ENCODE results near the gene PIWIL4. TPM values are rescaled to one million over a fixed set of nuclear protein-coding genes. Genes with fewer than 3 reads are reported as not detected.
"Not testable (repeated sequence)": the region's sequence is repeated elsewhere in the genome, so short reads cannot be mapped to it uniquely, and the experiment has no call there.

Gene PIWIL4
- polyA plus RNA-seq, 2 donors: 0.88 to 1.8 TPM

- Histone ChIP-seq H3K9me3 (ENCODE audit: control insufficient read depth in 2 of 2, insufficient read depth in 1 of 2, low read depth in 1 of 2, low read length in 1 of 2) (no peaks in the 10 kb centered on the region), H3K4me3 (ENCODE audit: low read depth in 1 of 2, low read length in 2 of 2) (no peak overlapping the region), H3K36me3 (ENCODE audit: control insufficient read depth in 2 of 2, insufficient read depth in 2 of 2, low read length in 1 of 2) (no peaks in the 10 kb centered on the region), H3K27me3 (ENCODE audit: control insufficient read depth in 1 of 2, insufficient read depth in 2 of 2, low read length in 2 of 2) (no peaks in the 10 kb centered on the region), H3K27ac (ENCODE audit: low read depth in 2 of 2, low read length in 1 of 2) (peak overlapping the region in 1 of 2 donors; percentile 22), H3K4me1 (ENCODE audit: control insufficient read depth in 2 of 2, insufficient read depth in 2 of 2, low read length in 1 of 2) (peaks cover 0 to 2% of the 10 kb centered on the region in 2 donors)
- 54% methylated on average over 4 of the region's 4 CpGs for WGBS, 2 donors
Measured at GRCh38 chr11:94638902-94639373, 71.8 kb downstream of the PIWIL4 start.

DNA sequence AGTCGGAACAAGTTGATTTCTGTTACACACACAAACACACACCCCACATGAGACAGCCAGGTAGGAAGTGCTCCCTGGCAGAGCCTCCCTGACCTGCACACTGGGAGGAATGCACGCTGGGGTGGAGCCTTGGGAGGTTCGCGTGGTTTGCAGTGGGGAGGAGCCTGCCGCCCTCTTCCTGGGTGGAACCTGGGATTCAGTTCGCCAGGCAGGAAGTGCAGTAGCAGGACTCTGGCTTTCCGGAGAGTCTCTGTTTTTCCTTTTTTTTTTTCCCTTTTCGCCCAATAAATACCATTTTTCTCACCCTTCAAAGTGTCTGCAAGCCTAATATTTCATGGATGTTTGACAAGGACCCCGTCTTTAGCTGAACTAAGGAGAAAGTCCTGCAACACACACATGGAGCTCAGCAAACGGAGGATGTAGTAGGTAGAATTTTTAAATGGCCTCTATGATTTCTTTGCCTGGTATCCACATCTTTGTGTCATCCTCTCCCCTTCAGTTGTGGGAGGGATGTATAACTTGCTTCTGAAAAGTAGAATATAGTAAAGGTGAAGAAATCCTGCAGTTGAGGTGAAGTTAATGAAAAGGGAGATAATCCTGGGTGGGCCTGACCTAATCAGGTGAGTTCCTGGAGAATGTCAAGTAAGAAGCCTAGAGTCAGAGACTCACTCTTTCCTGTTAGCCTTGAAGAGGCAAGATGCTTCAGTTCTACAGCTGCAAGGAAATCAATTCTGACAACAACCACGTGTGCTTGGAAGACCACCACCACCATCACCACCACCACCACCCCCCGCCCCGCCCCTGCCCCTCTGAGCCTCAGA is 72.9 kb downstream of the PIWIL4 start:
- Histone ChIP-seq H3K9me3 (ENCODE audit: control insufficient read depth in 2 of 2, insufficient read depth in 1 of 2, low read depth in 1 of 2, low read length in 1 of 2) (no peaks in the 10 kb centered on the region), H3K27me3 (ENCODE audit: control insufficient read depth in 1 of 2, insufficient read depth in 2 of 2, low read length in 2 of 2) (no peaks in the 10 kb centered on the region), H3K36me3 (ENCODE audit: control insufficient read depth in 2 of 2, insufficient read depth in 2 of 2, low read length in 1 of 2) (no peaks in the 10 kb centered on the region), H3K4me1 (ENCODE audit: control insufficient read depth in 2 of 2, insufficient read depth in 2 of 2, low read length in 1 of 2) (peaks cover 0 to 2% of the 10 kb centered on the region in 2 donors), H3K27ac (ENCODE audit: low read depth in 2 of 2, low read length in 1 of 2) (no peak overlapping the region), H3K4me3 (ENCODE audit: low read depth in 1 of 2, low read length in 2 of 2) (no peak overlapping the region)
- WGBS, 2 donors: 91 to 92% methylated on average over 13 of the region's 13 CpGs

DNA sequence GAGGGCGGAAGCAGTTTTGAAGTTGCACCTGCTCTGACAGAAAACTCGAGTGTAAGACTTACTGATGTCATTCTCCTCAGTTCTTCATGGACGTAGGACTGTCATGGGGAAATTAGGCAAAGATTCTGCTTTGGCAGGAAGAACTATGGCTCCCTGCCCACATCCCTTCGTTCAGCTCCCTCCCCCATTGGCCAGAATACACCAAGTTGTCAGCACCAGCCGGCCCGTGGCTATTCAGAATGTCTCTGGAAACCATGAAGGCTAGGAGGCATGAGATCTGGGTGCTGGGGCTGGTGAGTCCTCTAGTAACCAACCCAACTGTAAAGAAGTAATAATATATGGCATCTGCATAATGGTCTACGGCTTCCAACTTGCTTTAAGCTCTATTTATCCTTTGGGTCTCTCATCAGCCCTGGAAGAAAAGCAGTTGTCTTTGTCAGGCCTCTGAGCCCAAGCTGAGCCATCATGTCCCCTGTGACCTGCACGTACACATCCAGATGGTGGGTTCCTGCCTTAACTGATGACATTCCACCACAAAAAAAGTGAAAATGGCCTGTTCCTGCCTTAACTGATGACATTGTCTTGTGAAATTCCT is 74.1 kb downstream of the PIWIL4 start:
- Histone ChIP-seq H3K9me3 (ENCODE audit: control insufficient read depth in 2 of 2, insufficient read depth in 1 of 2, low read depth in 1 of 2, low read length in 1 of 2) (no peaks in the 10 kb centered on the region), H3K27ac (ENCODE audit: low read depth in 2 of 2, low read length in 1 of 2) (no peak overlapping the region), H3K4me3 (ENCODE audit: low read depth in 1 of 2, low read length in 2 of 2) (no peak overlapping the region), H3K36me3 (ENCODE audit: control insufficient read depth in 2 of 2, insufficient read depth in 2 of 2, low read length in 1 of 2) (no peaks in the 10 kb centered on the region), H3K27me3 (ENCODE audit: control insufficient read depth in 1 of 2, insufficient read depth in 2 of 2, low read length in 2 of 2) (no peaks in the 10 kb centered on the region), H3K4me1 (ENCODE audit: control insufficient read depth in 2 of 2, insufficient read depth in 2 of 2, low read length in 1 of 2) (peaks cover 0 to 2% of the 10 kb centered on the region in 2 donors)
- 63 to 73% methylated on average over 8 of the region's 8 CpGs for WGBS, 2 donors

DNA sequence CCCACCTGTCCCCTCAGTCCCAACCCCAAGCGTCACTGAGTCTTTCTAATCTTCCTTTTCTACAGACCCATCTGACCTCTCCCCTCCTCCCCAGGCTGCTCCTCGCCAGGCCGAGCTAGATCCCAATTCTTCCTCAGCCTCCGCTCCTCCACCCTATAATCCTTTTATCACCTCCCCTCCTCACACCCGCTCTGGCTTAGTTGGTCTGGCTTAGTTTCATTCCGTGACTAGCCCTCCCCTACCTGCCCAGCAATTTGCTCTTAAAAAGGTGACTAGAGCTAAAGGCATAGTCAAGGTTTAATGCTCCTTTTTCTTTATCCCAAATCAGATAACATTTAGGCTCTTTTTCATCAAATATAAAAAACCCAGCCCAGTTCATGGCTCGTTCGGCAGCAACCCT is 76.0 kb downstream of the PIWIL4 start:
- H3K9me3 ChIP-seq (ENCODE audit: control insufficient read depth in 2 of 2, insufficient read depth in 1 of 2, low read depth in 1 of 2, low read length in 1 of 2); H3K4me1 ChIP-seq (ENCODE audit: control insufficient read depth in 2 of 2, insufficient read depth in 2 of 2, low read length in 1 of 2); H3K36me3 ChIP-seq (ENCODE audit: control insufficient read depth in 2 of 2, insufficient read depth in 2 of 2, low read length in 1 of 2); H3K27ac ChIP-seq (ENCODE audit: low read depth in 2 of 2, low read length in 1 of 2); H3K27me3 ChIP-seq (ENCODE audit: control insufficient read depth in 1 of 2, insufficient read depth in 2 of 2, low read length in 2 of 2); H3K4me3 ChIP-seq (ENCODE audit: low read depth in 1 of 2, low read length in 2 of 2): not testable (repeated sequence)
- WGBS, 2 donors: 88 to 89% methylated on average over 6 to 7 of the region's 8 CpGs

- WGBS, 2 donors: 45 to 51% methylated on average over 3 of the region's 3 CpGs
- no peaks in the 10 kb centered on the region for H3K27me3 ChIP-seq (ENCODE audit: control insufficient read depth in 1 of 2, insufficient read depth in 2 of 2, low read length in 2 of 2)
- no peak overlapping the region for H3K27ac ChIP-seq (ENCODE audit: low read depth in 2 of 2, low read length in 1 of 2)
- H3K36me3 ChIP-seq (ENCODE audit: control insufficient read depth in 2 of 2, insufficient read depth in 2 of 2, low read length in 1 of 2): no peaks in the 10 kb centered on the region
- H3K4me3 ChIP-seq (ENCODE audit: low read depth in 1 of 2, low read length in 2 of 2): no peak overlapping the region
- no peaks in the 10 kb centered on the region for H3K4me1 ChIP-seq (ENCODE audit: control insufficient read depth in 2 of 2, insufficient read depth in 2 of 2, low read length in 1 of 2)
- no peaks in the 10 kb centered on the region for H3K9me3 ChIP-seq (ENCODE audit: control insufficient read depth in 2 of 2, insufficient read depth in 1 of 2, low read depth in 1 of 2, low read length in 1 of 2)
Measured at GRCh38 chr11:94647926-94648325, 80.8 kb downstream of the PIWIL4 start.

GRCh38 chr11:94648789-94649188 is 81.6 kb downstream of the PIWIL4 start:
- WGBS, 2 donors: 83 to 84% methylated on average over 2 of the region's 2 CpGs
- Histone ChIP-seq H3K4me3 (ENCODE audit: low read depth in 1 of 2, low read length in 2 of 2) (no peak overlapping the region), H3K27ac (ENCODE audit: low read depth in 2 of 2, low read length in 1 of 2) (no peak overlapping the region), H3K9me3 (ENCODE audit: control insufficient read depth in 2 of 2, insufficient read depth in 1 of 2, low read depth in 1 of 2, low read length in 1 of 2) (no peaks in the 10 kb centered on the region), H3K27me3 (ENCODE audit: control insufficient read depth in 1 of 2, insufficient read depth in 2 of 2, low read length in 2 of 2) (no peaks in the 10 kb centered on the region), H3K36me3 (ENCODE audit: control insufficient read depth in 2 of 2, insufficient read depth in 2 of 2, low read length in 1 of 2) (no peaks in the 10 kb centered on the region), H3K4me1 (ENCODE audit: control insufficient read depth in 2 of 2, insufficient read depth in 2 of 2, low read length in 1 of 2) (no peaks in the 10 kb centered on the region)

DNA sequence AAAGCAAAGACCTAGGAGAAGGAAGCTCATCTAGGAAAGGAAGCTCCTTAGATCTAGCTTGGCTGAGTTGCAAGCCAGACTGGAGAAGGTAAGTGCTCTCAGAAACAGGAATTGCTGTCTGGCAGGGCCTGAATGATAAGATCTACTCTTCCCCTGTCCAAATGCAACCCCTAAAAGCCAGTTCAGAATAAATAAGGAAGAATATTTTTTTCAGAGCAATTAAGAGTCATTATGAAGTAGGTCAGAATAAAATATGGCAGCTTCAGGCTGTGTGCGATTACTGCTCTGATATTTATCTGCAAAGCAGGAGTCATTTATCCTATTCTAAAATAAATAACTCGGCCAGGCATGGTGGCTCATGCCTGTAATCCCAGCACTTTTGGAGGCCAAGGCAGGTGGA is 82.1 kb downstream of the PIWIL4 start:
- Histone ChIP-seq H3K36me3 (ENCODE audit: control insufficient read depth in 2 of 2, insufficient read depth in 2 of 2, low read length in 1 of 2) (no peaks in the 10 kb centered on the region), H3K4me1 (ENCODE audit: control insufficient read depth in 2 of 2, insufficient read depth in 2 of 2, low read length in 1 of 2) (no peaks in the 10 kb centered on the region), H3K27me3 (ENCODE audit: control insufficient read depth in 1 of 2, insufficient read depth in 2 of 2, low read length in 2 of 2) (no peaks in the 10 kb centered on the region), H3K9me3 (ENCODE audit: control insufficient read depth in 2 of 2, insufficient read depth in 1 of 2, low read depth in 1 of 2, low read length in 1 of 2) (no peaks in the 10 kb centered on the region), H3K4me3 (ENCODE audit: low read depth in 1 of 2, low read length in 2 of 2) (no peak overlapping the region), H3K27ac (ENCODE audit: low read depth in 2 of 2, low read length in 1 of 2) (no peak overlapping the region)
- WGBS, 2 donors: 76 to 81% methylated on average over 2 of the region's 2 CpGs

DNA sequence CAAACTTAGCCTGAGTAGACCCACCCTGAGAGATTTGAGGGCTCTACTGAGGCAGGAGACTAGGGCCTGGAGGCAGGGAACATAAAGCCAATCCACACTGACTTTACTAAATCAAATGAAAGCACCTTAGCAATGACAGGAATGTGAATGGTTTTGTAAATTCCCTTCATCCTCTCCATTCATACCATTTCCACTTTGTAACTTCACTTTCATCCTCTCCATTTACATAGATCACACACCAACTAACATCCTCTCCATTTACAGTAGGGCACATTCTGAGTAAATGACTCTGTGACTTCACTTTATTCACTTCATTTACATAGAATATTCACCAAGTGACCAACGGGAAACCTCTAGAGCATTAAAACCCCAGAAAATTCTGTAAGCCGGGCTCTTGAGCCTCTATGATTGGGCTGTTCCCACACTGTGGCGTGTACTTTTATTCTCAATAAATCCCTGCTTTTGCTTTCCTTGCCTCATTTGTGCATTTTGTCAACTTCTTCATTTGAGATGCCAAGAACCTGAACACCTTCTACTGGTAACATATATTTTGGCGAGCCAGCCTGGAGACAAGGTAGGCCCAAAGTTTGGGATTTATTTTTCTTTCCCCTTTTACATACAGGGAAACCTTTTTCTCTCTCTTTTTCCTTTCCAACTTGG is 82.9 kb downstream of the PIWIL4 start:
- Histone ChIP-seq H3K9me3 (ENCODE audit: control insufficient read depth in 2 of 2, insufficient read depth in 1 of 2, low read depth in 1 of 2, low read length in 1 of 2) (no peaks in the 10 kb centered on the region), H3K4me3 (ENCODE audit: low read depth in 1 of 2, low read length in 2 of 2) (no peak overlapping the region), H3K27ac (ENCODE audit: low read depth in 2 of 2, low read length in 1 of 2) (no peak overlapping the region), H3K4me1 (ENCODE audit: control insufficient read depth in 2 of 2, insufficient read depth in 2 of 2, low read length in 1 of 2) (no peaks in the 10 kb centered on the region), H3K27me3 (ENCODE audit: control insufficient read depth in 1 of 2, insufficient read depth in 2 of 2, low read length in 2 of 2) (no peaks in the 10 kb centered on the region), H3K36me3 (ENCODE audit: control insufficient read depth in 2 of 2, insufficient read depth in 2 of 2, low read length in 1 of 2) (no peaks in the 10 kb centered on the region)
- 90 to 96% methylated on average over 4 of the region's 4 CpGs for WGBS, 2 donors

DNA sequence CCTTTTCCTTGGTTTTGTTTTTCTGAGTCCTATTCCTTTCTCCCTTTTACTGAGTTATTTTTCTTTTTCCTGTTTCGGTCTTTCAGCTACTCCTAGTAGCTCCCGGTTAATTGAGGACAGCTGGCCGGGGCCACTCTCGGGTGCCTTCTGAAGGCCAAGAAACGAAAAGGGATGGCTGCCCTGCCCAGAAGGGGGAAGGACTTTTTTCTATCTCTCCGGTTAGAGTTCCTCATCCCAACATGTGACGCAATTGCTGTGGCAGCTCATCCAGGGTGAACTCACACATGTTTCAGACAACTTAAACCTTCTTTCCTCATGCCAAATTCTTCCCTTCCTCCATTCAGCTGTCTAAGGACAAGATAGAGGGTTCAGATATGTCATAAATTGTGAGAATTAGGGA is 83.6 kb downstream of the PIWIL4 start:
- H3K27ac ChIP-seq (ENCODE audit: low read depth in 2 of 2, low read length in 1 of 2): no peak overlapping the region
- WGBS, 2 donors: 68 to 72% methylated on average over 7 of the region's 7 CpGs

More for the DNA sequence above, 83.6 kb downstream of the PIWIL4 start:
- H3K4me1 ChIP-seq (ENCODE audit: control insufficient read depth in 2 of 2, insufficient read depth in 2 of 2, low read length in 1 of 2): no peaks in the 10 kb centered on the region
- no peak overlapping the region for H3K4me3 ChIP-seq (ENCODE audit: low read depth in 1 of 2, low read length in 2 of 2)
- H3K36me3 ChIP-seq (ENCODE audit: control insufficient read depth in 2 of 2, insufficient read depth in 2 of 2, low read length in 1 of 2): no peaks in the 10 kb centered on the region
- H3K9me3 ChIP-seq (ENCODE audit: control insufficient read depth in 2 of 2, insufficient read depth in 1 of 2, low read depth in 1 of 2, low read length in 1 of 2): no peaks in the 10 kb centered on the region
- no peaks in the 10 kb centered on the region for H3K27me3 ChIP-seq (ENCODE audit: control insufficient read depth in 1 of 2, insufficient read depth in 2 of 2, low read length in 2 of 2)
